Measurements from ENCODE around the gene MRFAP1.

DNA sequence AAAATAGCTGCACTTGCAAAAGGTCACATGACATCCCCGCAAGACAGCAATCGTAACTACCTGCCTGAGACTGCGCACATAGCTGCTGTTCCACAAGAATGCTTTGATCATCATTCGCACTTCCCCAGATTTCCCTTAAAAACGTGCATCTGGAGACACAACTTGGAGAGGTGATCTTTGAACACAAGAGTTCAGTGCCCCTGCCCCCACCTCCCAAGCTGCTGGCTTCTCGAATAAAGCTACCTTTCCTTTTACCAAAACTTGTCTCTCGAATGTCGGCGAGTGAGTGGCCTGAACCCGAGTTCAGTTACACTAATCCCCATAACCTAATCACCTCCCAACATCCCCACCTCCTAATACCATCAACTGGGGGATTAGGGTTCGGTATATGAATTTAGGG, 14.4 kb upstream of the MRFAP1 start:
- TF ChIP-seq POLR2A (IDR thresholded peaks at IDR 0.05) (no peak), CTCF (IDR thresholded peaks at IDR 0.05) (no peak)
